Measurements from ENCODE around the gene HES1.
A peak's percentile ranks its signal among the peaks of the same experiment; 100 is the strongest.
"Not testable (repeated sequence)": the region's sequence is repeated elsewhere in the genome, so short reads cannot be mapped to it uniquely, and the experiment has no call there.

HES1 gene

GRCh38 chr3:194135806-194136518 is at the start of gene HES1:
HES1 (plus strand) TSS chr3:194136148; CDS start chr3:194136381, 233 bp downstream.
- DNase-seq (ENCODE audit: low read depth in 3 of 3): peak in 2 of 3 donors; percentile 23 to 30

- DNase-seq (ENCODE audit: low read depth in 3 of 3): no peak
Observed at GRCh38 chr3:194086388-194087075, 49.4 kb upstream of the HES1 start.

GRCh38 chr3:194087280-194087679 is 48.7 kb upstream of the HES1 start:
- DNase-seq (ENCODE audit: low read depth in 3 of 3): no peak

GRCh38 chr3:194087995-194088855 is 47.7 kb upstream of the HES1 start:
- DNase-seq (ENCODE audit: low read depth in 3 of 3): no peak

GRCh38 chr3:194089357-194090177 is 46.4 kb upstream of the HES1 start:
- peak in 2 of 3 donors; percentile 21 to 24 for DNase-seq (ENCODE audit: low read depth in 3 of 3)

- DNase-seq (ENCODE audit: low read depth in 3 of 3): not testable (repeated sequence)
Observed at GRCh38 chr3:194090178-194090555, 45.8 kb upstream of the HES1 start.

- no peak for DNase-seq (ENCODE audit: low read depth in 3 of 3)
Observed at GRCh38 chr3:194090716-194091115, 45.2 kb upstream of the HES1 start.

GRCh38 chr3:194091141-194091540 is 44.8 kb upstream of the HES1 start:
- DNase-seq (ENCODE audit: low read depth in 3 of 3): no peak

GRCh38 chr3:194091897-194092296 is 44.1 kb upstream of the HES1 start:
- not testable (repeated sequence) for DNase-seq (ENCODE audit: low read depth in 3 of 3)

- DNase-seq (ENCODE audit: low read depth in 3 of 3): no peak
Observed at GRCh38 chr3:194092881-194093301, 43.1 kb upstream of the HES1 start.

GRCh38 chr3:194093842-194094241 is 42.1 kb upstream of the HES1 start:
- DNase-seq (ENCODE audit: low read depth in 3 of 3): no peak

GRCh38 chr3:194095464-194095863 is 40.5 kb upstream of the HES1 start:
- no peak for DNase-seq (ENCODE audit: low read depth in 3 of 3)

- no peak for DNase-seq (ENCODE audit: low read depth in 3 of 3)
Observed at GRCh38 chr3:194095902-194096301, 40.0 kb upstream of the HES1 start.

GRCh38 chr3:194097141-194097882 is 38.6 kb upstream of the HES1 start:
- DNase-seq (ENCODE audit: low read depth in 3 of 3): no peak

GRCh38 chr3:194098081-194098842 is 37.7 kb upstream of the HES1 start:
- DNase-seq (ENCODE audit: low read depth in 3 of 3): no peak

- no peak for DNase-seq (ENCODE audit: low read depth in 3 of 3)
Observed at GRCh38 chr3:194098843-194099183, 37.1 kb upstream of the HES1 start.

GRCh38 chr3:194099215-194099614 is 36.7 kb upstream of the HES1 start:
- DNase-seq (ENCODE audit: low read depth in 3 of 3): no peak

GRCh38 chr3:194100856-194101390 is 35.0 kb upstream of the HES1 start:
- DNase-seq (ENCODE audit: low read depth in 3 of 3): no peak

GRCh38 chr3:194101592-194102432 is 34.1 kb upstream of the HES1 start:
- DNase-seq (ENCODE audit: low read depth in 3 of 3): no peak
